Prostate gland (tissue), 2 donors: ENCODE results near the gene YARS1. TPM values are rescaled to one million over a fixed set of nuclear protein-coding genes. Genes with fewer than 3 reads are reported as not detected.

Experiments used
- DNase-seq: peaks from one replicate; pipeline ENCODE4 v3.0.0-alpha.2; 2019; ENCODE audit warnings: low spot score
- H3K27ac ChIP-seq, 2 donors: fragments of 200-600 bp; sonication (generic); 2 replicates each; pipeline ENCODE4 v1.5.1; 2017 to 2019
- H3K27me3 ChIP-seq: fragments of 200-600 bp; sonication (generic); replicated peaks from 2 replicates; pipeline ENCODE4 v1.5.1; 2019; ENCODE audit not compliant: insufficient read depth
- H3K36me3 ChIP-seq, 2 donors: fragments of 200-600 bp; sonication (generic); 1 replicate in 1 of 2; 2 replicates in 1 of 2; pipeline versions ENCODE4 v1.5.1 to v1.8.1; 2017 to 2019
- H3K4me1 ChIP-seq: fragments of 200-600 bp; sonication (generic); replicated peaks from 2 replicates; pipeline ENCODE4 v1.5.1; 2019
- H3K4me3 ChIP-seq, 2 donors: fragments of 200-600 bp; sonication (generic); 2 replicates each; pipeline ENCODE4 v1.5.1; 2017 to 2019
- H3K9me3 ChIP-seq: fragments of 200-600 bp; sonication (generic); 2 replicates; pipeline ENCODE4 v1.5.1; 2017
- POLR2A ChIP-seq: fragments of 450-650 bp; IDR thresholded peaks from one replicate; pipeline ENCODE4 v1.6.1; 2016; ENCODE audit warnings: antibody characterized with exemption, mild to moderate bottlenecking
- POLR2AphosphoS5 ChIP-seq: sonication (generic); formaldehyde crosslinking; IDR thresholded peaks from one replicate; pipeline ENCODE4 v1.6.1; 2017; ENCODE audit warnings: antibody characterized with exemption
- WGBS: methylation state at CpG from one replicate; pipeline ENCODE4 v1.1.5; 2018; 5-methylcytosine and 5-hydroxymethylcytosine counted together
- intact Hi-C: fragments of 100-400 bp; cut with DNase I; formaldehyde crosslinking; loops from one replicate; pipeline ENCODE4 v1.14.2; 2022
- total RNA-seq, 2 donors: library from RNA; depleted of rRNA; stranded (reverse); fragments of >200 nt; gene quantifications; one replicate each; pipeline ENCODE4 v1.1.0, GENCODE V29; 2016
- TF ChIP-seq, protein P1 (sequence below), 4 experiments: fragments of 200-600 bp in 2 of 4; fragments of 450-650 bp in 2 of 4; sonication (generic) in 2 of 4; IDR thresholded peaks; 1 replicate in 3 of 4; 2 replicates in 1 of 4; pipeline ENCODE4 v1.5.1; 2016 to 2019; ENCODE audit warnings: antibody characterized with exemption in 4 of 4, mild to moderate bottlenecking in 2 of 4, moderate library complexity in 2 of 4

YARS1 gene
- total RNA-seq, 2 donors from 2014 or later = 32.0 to 63.5 TPM

DNA sequence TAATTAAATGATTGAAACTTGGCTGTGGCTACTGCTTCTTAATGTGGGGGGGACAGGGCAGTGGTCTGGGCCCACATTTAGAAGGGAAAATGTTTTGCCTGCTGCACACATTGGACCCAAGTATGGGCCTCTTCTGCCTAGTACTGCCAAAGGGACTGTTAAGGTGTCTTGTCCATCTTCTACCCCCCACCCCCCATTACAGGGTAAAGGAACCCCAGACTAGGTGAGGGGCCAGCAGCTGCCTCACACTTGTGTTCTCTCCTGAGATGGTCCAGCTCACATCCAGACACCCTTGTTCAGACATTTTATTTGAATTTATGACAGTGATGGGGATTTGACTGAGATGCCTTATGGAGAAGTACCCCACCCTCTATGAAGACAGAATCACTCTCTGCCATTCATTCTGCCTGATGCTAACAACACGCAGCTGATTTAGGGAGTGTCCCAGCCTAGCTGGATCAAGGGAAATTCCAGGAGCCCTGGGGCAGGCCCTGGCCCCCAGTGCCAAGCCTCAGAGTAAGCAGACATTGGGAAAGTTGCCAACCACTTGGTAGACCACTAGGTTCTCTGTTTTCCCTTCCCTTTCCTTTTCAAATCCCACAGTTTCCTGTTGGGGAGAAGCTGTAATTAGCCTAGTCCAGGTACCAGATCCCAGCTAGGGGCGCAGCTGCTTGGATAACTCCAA, 42.1 kb downstream of the YARS1 start:
- Histone ChIP-seq H3K4me1 (no peaks in the 10 kb centered on the region), H3K27me3 (no peaks in the 10 kb centered on the region), H3K36me3 (no peaks in the 10 kb centered on the region), H3K9me3 (no peaks in the 10 kb centered on the region), H3K27ac (peak overlapping the region; percentile 26 to 33), H3K4me3 (no peak overlapping the region)
- intact Hi-C loops = no loop called here
- TF ChIP-seq POLR2A = no peak
- TF ChIP-seq POLR2AphosphoS5 = no peak
- TF ChIP-seq, protein P1, sequence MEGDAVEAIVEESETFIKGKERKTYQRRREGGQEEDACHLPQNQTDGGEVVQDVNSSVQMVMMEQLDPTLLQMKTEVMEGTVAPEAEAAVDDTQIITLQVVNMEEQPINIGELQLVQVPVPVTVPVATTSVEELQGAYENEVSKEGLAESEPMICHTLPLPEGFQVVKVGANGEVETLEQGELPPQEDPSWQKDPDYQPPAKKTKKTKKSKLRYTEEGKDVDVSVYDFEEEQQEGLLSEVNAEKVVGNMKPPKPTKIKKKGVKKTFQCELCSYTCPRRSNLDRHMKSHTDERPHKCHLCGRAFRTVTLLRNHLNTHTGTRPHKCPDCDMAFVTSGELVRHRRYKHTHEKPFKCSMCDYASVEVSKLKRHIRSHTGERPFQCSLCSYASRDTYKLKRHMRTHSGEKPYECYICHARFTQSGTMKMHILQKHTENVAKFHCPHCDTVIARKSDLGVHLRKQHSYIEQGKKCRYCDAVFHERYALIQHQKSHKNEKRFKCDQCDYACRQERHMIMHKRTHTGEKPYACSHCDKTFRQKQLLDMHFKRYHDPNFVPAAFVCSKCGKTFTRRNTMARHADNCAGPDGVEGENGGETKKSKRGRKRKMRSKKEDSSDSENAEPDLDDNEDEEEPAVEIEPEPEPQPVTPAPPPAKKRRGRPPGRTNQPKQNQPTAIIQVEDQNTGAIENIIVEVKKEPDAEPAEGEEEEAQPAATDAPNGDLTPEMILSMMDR (IDR thresholded peaks at IDR 0.05) = no peak
- DNase-seq = no peak
- WGBS = 40% methylated on average over 2 of the region's 2 CpGs

DNA sequence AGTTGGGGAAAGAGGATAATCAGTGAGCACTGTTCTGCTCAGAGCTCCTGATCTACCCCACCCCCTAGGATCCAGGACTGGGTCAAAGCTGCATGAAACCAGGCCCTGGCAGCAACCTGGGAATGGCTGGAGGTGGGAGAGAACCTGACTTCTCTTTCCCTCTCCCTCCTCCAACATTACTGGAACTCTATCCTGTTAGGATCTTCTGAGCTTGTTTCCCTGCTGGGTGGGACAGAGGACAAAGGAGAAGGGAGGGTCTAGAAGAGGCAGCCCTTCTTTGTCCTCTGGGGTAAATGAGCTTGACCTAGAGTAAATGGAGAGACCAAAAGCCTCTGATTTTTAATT, 42.7 kb downstream of the YARS1 start:
- H3K27ac ChIP-seq = peak overlapping the region in 1 of 2 donors; percentile 26
- H3K4me3 ChIP-seq = no peak overlapping the region
- H3K9me3 ChIP-seq = no peaks in the 10 kb centered on the region
- no peak for DNase-seq
- no peak for TF ChIP-seq POLR2A
- no peaks in the 10 kb centered on the region for H3K36me3 ChIP-seq
- intact Hi-C loops = no loop called here
- H3K4me1 ChIP-seq = no peaks in the 10 kb centered on the region
- no peaks in the 10 kb centered on the region for H3K27me3 ChIP-seq

DNA sequence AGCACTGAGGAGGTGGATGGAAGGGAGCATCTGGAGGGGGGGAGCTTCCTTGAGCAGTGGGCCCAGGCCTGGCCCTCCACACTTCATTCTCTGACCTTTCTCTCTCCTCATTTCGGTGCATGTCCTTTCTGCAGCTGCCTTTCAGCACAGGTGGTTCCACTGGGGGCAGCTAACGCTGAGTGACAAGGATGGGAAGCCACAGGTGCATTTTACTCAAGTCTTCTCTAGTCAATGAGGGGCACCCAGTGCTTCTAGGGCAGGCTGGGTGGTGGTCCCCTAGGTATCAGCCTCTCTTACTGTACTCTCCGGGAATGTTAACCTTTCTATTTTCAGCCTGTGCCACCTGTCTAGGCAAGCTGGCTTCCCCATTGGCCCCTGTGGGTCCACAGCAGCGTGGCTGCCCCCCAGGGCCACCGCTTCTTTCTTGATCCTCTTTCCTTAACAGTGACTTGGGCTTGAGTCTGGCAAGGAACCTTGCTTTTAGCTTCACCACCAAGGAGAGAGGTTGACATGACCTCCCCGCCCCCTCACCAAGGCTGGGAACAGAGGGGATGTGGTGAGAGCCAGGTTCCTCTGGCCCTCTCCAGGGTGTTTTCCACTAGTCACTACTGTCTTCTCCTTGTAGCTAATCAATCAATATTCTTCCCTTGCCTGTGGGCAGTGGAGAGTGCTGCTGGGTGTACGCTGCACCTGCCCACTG, 43.2 kb downstream of the YARS1 start:
- H3K36me3 ChIP-seq = no peaks in the 10 kb centered on the region
- no peak overlapping the region for H3K4me3 ChIP-seq
- H3K27me3 ChIP-seq = no peaks in the 10 kb centered on the region
- no peak for DNase-seq
- intact Hi-C loops = loop anchor here (2.0 kb wide), 1 partner anchor 61 kb away; no protein-coding TSS in a partner anchor
- H3K27ac ChIP-seq = peak overlapping the region; percentile 18 to 26
- no peaks in the 10 kb centered on the region for H3K4me1 ChIP-seq
- H3K9me3 ChIP-seq = no peaks in the 10 kb centered on the region
- WGBS = 91% methylated on average over 7 of the region's 7 CpGs
- TF ChIP-seq POLR2AphosphoS5 (no peak), POLR2A (no peak)
- TF ChIP-seq, protein P1 (IDR thresholded peaks at IDR 0.05) = no peak

DNA sequence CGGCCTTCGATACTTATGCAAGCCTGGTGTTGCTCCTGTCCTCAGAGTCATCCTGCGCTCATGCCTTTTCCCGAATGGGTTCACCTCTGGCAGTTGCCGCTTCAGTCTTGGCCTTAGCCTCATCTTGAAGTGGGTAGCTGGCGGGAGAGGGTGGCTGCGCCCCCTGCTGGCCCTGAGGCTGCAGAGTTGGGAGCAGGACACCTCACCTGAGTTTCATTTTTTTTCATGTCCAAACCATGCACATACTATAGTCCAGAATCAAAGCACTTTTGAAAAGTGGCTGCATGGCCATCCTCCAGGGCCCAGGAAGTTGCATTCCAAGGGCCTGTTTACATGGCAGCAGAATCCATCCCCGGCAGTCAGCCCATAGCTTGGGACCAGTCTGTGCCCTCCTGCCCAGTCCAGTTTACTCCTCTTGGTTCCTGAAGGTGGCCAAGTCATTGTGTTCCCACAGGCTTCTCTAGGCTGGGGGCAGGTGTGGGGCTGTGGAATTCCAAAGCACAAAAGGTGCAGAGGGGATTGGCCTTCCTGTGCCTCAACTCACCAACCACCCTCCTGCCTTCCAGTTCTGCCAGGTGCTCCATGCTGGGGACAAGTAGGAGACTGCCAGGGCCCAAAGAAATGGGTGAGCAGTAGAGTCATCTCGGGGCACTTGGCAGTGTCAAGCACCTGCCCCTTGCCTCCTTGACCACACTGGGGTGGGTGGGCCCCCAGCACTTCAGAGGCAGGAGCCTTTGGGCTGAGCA, 44.0 kb downstream of the YARS1 start:
- WGBS = 19% methylated on average over 9 of the region's 9 CpGs
- Histone ChIP-seq H3K9me3 (no peaks in the 10 kb centered on the region), H3K36me3 (no peaks in the 10 kb centered on the region), H3K4me3 (no peak overlapping the region), H3K27ac (peak overlapping the region; percentile 26 to 44), H3K4me1 (no peaks in the 10 kb centered on the region), H3K27me3 (no peaks in the 10 kb centered on the region)
- TF ChIP-seq, protein P1 (IDR thresholded peaks at IDR 0.05) = peak; percentile 70 to 97 (median 96)
- TF ChIP-seq POLR2AphosphoS5 (peak; percentile 77), POLR2A (no peak)
- intact Hi-C loops = loop anchor here (2.0 kb wide), 1 partner anchor 60 kb away; no protein-coding TSS in a partner anchor
- DNase-seq = peak; percentile 88

DNA sequence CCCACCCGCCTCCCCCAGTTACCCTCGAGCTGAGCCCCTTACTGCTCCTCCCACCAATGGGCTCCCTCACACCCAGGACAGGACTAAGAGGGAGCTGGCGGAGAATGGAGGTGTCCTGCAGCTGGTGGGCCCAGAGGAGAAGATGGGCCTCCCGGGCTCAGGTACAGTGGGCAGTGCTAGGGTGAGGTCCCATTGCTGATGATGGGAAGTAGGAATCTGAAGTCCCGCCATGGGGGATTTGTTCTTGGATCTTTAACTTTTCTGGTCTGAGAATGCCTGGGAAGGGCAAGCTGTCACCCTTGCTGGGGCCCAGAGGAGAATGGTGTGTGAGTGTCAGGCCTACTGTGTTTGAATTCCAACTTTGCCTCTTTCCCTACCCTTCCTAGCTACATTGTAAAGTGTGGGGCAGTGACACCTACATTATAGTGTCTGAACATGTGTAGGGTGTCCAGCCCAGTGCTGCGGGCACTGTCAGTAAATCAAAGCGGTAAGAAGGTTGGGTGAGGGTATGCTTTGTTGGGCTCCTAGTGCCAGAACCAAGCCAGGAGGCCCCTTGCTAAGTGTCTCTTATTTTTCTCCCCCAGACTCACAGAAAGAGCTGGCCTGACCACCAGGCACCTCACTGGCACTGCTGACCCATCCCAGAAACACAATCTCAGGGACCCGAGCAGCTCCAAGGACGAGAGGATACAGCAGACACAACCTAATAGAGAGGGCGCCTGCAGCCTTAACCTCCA, 44.7 kb downstream of the YARS1 start:
- no peaks in the 10 kb centered on the region for H3K36me3 ChIP-seq

More for the DNA sequence above, 44.7 kb downstream of the YARS1 start:
- 83% methylated on average over 7 of the region's 10 CpGs for WGBS
- DNase-seq = no peak
- Histone ChIP-seq H3K27ac (peak overlapping the region; percentile 26 to 44), H3K4me1 (peaks cover 5% of the 10 kb centered on the region), H3K9me3 (no peaks in the 10 kb centered on the region), H3K4me3 (no peak overlapping the region), H3K27me3 (no peaks in the 10 kb centered on the region)
- TF ChIP-seq, protein P1 (IDR thresholded peaks at IDR 0.05) = no peak
- TF ChIP-seq POLR2A = no peak
- no peak for TF ChIP-seq POLR2AphosphoS5
- intact Hi-C loops = loop anchor here (2.0 kb wide), 1 partner anchor 60 kb away; no protein-coding TSS in a partner anchor
